NCI-H128 (cell line): ENCODE results near the gene RTL5.

Experiments used
- DNase-seq: peaks from one replicate; lab custom pipeline; 2025; ENCODE audit not compliant: unreplicated experiment; lab: John Stamatoyannopoulos, UW

The RTL5 gene

GRCh38 chrX:72130156-72130761, 1.5 kb downstream of the RTL5 start:
- no peak for DNase-seq

DNA sequence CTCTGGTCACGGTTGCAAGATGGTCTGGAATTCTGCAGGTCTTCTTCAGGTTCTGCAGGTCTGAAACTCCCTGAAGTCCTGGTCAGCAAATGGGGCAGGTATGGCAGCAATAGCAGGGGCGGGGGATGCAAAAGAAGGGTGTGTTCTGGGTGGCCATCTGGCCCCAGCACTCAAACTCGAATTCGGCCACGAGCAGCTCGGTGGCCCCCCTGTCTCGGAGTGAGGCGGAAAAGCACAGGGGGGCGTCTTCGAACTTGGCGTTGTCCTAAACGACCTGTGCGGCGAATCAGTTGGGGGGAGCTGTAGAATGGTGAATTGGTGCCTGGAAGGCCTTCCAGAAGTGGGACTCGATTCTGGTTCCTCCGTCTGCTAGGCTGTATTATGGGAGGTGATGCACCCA, 2.1 kb downstream of the RTL5 start:
- DNase-seq = no peak

DNA sequence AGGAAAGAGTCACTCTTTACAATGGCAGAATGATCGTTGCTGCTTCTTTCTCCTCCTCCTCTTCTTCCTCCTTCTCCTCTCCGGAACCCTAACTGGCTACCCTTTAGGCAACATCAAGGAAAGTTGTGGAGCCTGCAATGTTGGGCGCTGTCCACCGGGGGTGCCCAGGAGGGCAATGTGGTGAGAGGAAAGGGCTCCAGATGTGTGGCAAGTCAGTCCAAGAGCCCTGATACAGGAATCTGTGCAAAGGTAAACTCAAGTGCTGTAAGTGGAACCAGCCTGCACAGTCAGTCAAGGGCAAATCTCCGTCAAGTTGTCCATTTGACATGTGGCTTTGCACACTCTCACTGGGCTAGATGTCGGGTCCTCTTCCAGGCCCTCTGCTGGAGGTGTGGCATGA, 2.8 kb downstream of the RTL5 start:
- DNase-seq = no peak

DNA sequence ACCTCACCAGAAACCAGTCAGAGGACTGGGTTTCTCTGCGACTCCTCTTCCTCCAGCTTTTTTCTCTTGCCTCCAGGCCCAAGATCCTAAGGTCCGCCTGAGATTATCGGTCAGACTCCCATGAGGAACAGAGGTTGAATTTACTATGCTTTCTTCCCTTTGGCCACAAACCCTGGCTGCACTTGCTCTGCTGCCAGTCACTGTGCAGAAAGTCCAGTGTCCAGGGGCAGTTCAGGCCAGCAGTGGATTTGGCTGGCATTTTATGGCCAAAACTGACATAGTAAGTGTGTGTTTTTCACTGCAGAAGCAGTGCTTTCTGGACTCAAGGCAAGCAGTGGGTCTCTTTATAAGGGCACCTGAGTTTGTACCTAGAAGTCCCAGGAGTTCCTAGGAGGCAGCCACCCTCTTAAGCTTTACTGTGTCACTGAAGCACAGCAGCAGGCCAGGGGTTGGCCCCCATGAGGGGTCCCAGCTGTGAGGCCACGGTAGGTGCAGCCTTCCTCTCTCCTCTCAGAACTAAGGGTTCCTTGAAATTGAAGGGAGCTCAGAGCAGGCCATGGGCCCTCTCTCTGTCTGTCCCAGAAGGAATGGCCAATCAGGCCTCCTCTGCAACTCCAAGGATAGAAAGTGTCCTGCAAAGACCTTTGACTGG, 3.4 kb downstream of the RTL5 start:
- no peak for DNase-seq

DNA sequence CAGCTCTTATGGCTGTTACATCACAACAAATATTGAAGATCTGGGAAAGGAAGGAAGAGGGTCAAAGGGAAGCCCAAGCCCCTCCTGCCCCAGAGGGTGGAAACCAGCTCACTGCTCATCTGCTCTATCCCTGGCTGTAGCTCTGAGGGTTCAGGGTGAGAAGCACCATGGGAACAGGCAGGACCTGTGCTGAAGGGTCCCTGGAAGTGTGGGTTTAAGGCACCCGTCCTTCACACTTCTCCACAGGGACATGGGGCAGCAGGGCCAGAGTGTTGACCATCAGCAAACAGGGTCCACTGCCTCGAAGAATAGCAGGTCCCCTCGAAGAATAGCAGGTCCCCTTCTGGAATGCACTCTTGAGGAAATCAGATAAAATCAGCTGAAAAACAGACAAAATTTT, 4.4 kb downstream of the RTL5 start:
- DNase-seq = no peak

- peak; percentile 62 for DNase-seq
Observed at GRCh38 chrX:72126539-72127140, 5.1 kb downstream of the RTL5 start.

- no peak for DNase-seq
Observed at GRCh38 chrX:72126048-72126415, 5.7 kb downstream of the RTL5 start.

DNA sequence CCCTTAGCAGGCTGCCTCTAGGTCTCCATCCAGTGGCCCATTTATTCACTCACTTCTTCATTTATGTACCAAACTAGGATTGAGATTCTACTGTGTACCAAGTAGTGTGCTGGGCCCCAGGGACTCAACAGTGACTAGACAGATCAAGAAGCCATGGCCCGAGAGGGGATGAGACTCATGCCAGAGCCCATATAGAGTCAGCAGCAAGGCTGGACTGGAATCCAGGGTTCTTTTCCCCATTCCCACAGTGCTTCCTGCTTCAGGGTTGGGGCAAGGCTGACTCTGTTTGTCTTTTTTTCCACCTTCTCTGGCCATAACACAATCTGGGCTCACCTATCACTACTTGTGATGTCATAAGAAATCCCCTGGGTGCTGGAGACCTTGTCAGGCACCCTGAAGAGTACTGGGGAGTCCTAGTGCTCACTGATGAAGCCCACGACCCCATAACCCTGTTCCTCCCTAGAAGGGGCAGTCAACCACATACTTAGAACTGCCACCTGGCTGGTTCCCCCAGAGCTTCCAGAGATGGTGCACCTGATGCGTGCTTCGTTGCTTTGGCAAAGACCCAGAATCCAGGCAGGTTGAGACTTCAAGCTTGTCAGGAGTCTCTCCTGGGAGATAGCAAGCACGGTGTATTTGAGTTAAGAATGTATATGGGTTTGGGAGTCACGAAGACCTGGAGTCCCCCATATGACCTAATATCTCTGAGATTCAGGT, 6.2 kb downstream of the RTL5 start:
- DNase-seq = no peak

- no peak for DNase-seq
Observed at GRCh38 chrX:72124540-72125201, 7.0 kb downstream of the RTL5 start.

DNA sequence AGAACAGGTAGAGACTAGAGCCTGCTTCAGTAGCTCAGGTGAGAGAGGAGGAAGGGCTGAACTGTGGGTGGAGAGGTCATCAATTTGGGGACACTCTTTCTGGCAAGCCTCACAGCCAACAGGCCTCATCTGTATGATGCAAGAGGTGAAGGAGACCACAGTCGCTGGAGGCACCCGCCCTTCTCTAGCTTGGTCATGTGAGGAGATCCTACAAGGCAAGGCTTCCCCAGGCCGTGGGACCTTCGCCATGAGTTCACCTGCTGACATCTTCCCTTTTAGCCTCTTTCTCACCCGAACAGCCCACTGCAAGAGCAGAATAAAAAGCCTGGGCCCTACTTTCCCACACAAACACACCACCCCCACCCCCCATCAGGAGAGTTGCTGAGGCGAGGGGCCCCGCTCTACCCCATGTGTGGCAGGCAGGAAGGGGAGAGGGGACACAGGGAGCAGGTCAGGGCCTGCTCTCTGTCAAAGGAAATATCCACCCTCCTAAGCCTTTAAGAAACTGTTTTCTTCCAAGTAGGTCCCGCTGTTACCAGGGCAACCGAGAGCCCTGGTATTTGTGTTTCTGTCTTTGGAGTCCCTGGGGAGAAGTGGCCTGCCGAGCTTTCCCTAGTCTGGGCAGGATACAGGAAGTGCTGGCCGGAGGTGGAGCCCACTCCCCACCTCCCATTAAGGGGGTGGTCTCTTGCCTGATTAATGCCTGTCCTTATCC, 8.1 kb downstream of the RTL5 start:
- DNase-seq = no peak

DNA sequence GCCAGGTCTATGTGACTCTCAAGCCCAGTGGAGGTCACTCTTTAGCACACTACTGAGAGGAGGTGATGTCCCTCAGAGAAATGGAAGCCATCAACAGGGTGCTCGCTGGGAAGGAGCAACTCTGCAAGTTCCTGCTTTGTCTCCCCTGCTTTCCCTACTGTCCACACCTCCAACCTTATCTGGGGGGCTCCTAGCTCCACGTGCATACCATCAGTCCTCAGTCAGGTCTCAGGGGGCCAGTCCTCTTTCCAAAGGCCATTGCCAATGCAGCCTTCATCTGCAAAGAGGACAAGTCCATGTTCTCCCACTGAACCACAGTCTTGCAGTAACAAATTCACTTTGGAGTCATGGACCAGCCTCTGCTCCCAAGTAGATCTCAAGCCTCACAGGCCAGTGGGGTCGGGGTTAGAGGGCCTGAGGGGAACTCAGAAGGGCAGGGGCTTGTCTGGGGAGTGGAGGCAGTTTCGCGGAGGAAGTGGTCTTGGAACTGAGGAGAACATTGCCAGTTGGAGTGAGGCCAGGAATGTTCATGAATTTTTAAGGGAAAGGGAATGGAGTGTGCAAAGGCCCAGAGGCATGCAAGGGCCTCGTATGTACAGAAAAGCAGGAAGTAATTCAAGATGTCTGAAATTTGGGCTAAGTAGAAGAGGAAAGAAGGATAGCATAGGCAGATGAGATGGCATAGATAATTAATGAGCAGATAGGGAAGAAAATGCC, 8.9 kb downstream of the RTL5 start:
- no peak for DNase-seq

DNA sequence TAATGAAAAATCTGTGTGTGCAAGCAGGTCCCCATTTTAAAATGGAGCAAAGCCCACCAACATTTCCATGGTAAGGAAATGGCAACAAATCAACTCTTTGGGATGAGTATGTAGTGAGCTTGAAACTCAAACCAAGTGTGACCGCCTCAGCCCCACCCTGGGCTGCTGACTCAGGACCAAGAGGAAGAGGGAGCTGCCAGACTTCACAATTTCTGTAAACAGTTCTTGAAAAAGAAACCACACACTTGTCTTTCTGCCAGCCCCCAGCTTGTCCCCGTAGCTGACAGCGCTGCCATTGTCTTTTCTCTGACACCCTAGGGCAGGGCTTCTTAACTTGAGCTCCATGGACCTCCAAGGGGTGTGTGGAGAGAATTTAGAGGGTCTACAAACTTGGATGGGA, 10.3 kb downstream of the RTL5 start:
- DNase-seq = no peak

DNA sequence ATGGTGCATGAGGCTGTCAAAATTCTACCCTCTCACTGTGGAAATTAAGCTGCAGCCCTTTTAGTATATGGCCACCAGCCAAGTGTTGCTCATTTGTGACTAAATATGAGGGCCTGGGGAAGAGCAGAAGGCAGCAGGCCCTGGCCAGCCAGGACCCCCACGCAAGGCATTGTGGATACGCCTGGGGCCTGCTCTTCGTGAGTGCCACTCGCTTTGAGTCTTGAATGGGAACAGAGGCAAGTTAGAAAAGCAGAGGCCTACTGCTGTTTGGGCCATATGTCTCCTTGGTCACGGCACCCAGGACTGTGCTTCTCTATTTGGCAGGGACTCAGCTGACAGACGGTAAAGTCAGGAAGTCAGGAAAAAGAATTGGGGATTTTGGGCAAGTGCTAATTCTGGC, 10.9 kb downstream of the RTL5 start:
- DNase-seq = no peak

DNA sequence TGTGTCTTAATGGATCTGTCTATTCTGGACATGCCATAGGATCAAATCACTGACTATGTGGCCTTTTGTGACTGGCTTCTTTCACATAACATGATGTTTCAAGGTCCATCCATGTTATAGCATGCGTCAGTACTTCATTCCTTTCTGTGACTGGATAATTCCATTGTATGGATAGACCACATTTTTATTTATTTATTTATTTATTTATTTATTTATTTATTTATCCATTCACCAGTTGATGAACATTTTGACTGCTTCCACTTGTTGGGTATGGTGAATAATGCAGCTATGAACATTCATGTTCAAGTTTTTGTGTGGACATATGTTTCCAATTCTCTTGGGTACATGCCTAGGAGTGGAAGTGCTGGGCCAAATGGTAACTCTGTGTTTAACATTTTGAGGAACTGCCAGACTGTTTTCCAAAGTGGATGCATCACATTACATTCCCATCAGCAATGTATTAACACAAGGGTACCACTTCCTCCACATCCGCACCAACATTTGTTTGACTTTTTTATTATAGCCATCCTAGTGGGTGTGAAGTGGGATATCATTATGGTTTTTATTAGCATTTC, 14.0 kb downstream of the RTL5 start:
- DNase-seq = no peak

DNA sequence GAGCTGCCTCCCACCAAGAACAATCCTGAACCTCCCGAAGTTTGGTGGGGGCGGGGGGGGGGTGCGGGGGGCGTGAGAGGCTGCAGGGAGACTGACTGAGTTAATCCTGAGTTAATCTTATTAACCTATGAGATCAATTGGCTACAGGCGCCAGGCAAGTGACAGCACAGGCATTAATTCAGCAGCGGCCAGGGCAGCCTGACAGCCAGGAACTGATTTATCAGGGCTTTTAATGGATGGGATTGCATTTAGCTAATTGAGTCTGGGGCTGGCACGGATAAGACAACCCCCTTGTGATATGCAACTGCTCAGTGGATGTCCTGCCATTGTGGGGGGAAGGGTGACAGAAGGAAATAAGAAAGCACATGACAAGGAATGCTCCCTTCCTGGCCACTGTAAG, 16.3 kb downstream of the RTL5 start:
- DNase-seq = no peak

DNA sequence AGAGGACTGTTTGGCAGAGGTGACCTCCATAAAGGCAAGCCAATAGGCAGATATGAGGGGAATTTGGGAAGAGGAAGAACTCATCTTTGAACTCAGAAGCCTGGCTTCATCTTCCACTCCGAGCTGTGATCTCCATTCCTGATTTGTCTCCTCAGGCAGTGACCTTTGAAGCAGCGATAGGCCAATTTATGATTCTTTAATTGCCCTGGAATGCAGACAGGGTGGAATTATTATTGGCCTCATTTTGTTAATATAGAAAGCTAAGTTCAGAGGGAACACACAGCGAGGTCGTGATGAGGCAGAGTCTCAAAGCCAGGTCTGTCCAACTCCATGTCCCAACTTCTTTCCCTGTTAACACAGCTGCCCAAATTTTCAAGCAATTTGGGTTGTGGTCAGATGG, 16.9 kb downstream of the RTL5 start:
- no peak for DNase-seq

DNA sequence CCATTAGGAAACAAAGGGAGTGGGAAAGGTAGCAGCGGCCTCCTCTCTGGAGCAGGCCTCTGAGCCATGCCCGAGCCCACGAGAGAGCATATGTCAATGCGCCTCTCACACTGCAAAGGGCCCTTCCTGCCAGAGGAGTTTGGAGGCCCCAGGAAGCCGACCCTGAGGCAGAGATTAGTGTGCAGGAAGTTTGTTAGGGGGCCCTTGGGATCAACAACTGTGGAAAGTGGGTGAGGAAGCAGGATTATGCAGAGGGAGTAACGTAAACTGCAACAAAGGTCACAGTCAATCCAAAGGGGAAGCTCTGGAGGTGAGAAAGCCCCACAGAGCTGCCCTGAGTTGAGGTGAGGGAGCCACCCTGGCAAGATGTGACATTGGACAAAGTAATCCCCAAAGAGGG, 17.4 kb downstream of the RTL5 start:
- no peak for DNase-seq

DNA sequence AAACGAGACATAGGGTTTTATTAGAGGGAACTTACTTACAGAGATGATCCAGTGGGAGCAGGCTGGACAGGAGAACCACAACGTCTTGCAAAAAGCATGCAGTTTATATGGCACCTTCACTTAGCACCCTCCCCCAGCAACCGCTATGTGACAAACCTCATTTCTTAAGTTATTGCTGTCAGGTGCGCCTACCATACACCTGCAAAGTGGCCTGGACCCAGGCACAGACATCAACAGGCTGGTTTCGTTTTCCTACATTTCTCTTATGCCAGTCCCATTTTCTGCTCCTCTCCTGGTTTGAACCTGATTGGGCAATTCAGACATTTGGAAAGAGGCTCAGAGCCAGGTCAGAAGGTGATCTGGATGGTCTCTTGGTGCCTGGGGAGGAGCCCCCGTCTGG, 18.3 kb downstream of the RTL5 start:
- DNase-seq = no peak

DNA sequence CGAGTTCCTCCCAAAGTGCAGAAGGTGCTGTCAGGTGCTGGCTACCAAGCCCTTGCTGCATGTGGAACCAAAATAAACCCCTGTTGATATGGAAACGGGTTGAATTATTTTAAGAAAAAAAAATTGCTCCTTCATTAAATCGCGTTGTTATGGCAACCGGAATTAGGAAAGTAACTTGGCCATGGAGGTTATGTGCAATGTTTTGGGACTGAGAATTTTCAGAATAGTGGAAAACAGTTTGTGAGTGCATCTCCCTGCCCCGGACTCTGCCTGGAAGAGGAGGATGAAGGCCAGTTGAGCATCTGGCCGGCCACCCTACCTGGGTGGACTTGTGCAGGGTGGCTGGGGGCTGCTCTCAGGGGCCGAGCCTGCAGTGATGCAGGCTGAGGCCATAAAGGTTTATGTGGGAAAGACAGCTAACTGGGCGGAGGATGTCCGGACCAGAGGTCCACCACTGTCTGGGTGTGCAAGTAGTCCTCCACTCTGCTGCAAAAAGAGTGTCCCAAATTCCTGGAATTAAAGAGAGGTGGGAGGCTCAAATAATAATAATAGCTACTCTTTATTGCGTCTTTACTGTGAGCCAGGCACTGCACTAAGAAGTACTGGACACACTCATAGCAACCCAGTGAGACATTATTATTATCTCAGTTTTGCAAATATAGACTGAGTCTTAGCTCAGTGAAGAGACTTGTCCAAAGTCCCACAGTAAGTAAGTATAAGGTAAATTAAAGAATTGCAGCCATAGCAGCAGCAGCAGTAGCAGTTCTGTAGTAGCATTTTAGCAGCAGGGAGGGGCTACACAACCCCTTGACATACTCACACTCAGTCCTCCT, 20.6 kb downstream of the RTL5 start:
- DNase-seq = no peak
